Astrocyte (in vitro differentiated cells and primary cell): Measurements from ENCODE around the gene RUNX3. TPM values are rescaled to one million over a fixed set of nuclear protein-coding genes. Genes with fewer than 3 reads are reported as not detected.
"Not testable (repeated sequence)": the region's sequence is repeated elsewhere in the genome, so short reads cannot be mapped to it uniquely, and the experiment has no call there.

ENCODE experiments used
- DNase-seq: peaks from one replicate; pipeline ENCODE4 v3.0.0-alpha.2; 2010; ENCODE audit warnings: low read depth
- FAIRE-seq: peaks from 2 replicates; lab custom pipeline; 2011; peaks lifted over from hg19 to GRCh38; lab: Jason Lieb, UNC
- H2AFZ ChIP-seq: 2 replicates; pipeline ENCODE4 v1.6.0; 2012; ENCODE audit warnings: low read depth, low read length, inconsistent platforms
- H3K27ac ChIP-seq: 2 replicates; pipeline ENCODE4 v1.5.1; 2011; ENCODE audit warnings: low read depth, low read length, inconsistent platforms
- H3K27me3 ChIP-seq: 2 replicates; pipeline ENCODE4 v1.6.0; 2011; ENCODE audit warnings: low read length, inconsistent platforms; ENCODE audit not compliant: insufficient read depth
- H3K36me3 ChIP-seq: 2 replicates; pipeline ENCODE4 v1.5.1; 2011; ENCODE audit warnings: low read length, inconsistent platforms; ENCODE audit not compliant: insufficient read depth
- H3K4me1 ChIP-seq: 2 replicates; pipeline ENCODE4 v1.5.1; 2011; ENCODE audit warnings: low read length, inconsistent platforms; ENCODE audit not compliant: insufficient read depth
- H3K4me2 ChIP-seq: 2 replicates; pipeline ENCODE4 v1.6.0; 2012; ENCODE audit warnings: low read length, inconsistent platforms
- H3K4me3 ChIP-seq: 2 replicates; pipeline ENCODE4 v1.5.1; 2011; ENCODE audit warnings: low read depth, mild to moderate bottlenecking, low read length, inconsistent platforms; ENCODE audit not compliant: insufficient read depth
- H3K79me2 ChIP-seq: 2 replicates; pipeline ENCODE4 v1.6.0; 2012; ENCODE audit warnings: mild to moderate bottlenecking, low read length, inconsistent platforms; ENCODE audit not compliant: insufficient read depth
- H3K9ac ChIP-seq: 2 replicates; pipeline ENCODE4 v1.6.0; 2012; ENCODE audit warnings: mild to moderate bottlenecking, low read length, inconsistent platforms
- H3K9me3 ChIP-seq: 2 replicates; pipeline ENCODE4 v1.5.1; 2012; ENCODE audit warnings: low read depth, mild to moderate bottlenecking, low read length, inconsistent platforms; ENCODE audit not compliant: insufficient read depth
- H4K20me1 ChIP-seq: 2 replicates; pipeline ENCODE4 v1.6.0; 2012; ENCODE audit warnings: low read length, inconsistent platforms; ENCODE audit not compliant: insufficient read depth
- H3K27ac Mint-ChIP-seq: one replicate; pipeline ENCODE4 v1.8.0; 2021; ENCODE audit warnings: mild to moderate bottlenecking, mixed read lengths; ENCODE audit not compliant: unreplicated experiment
- H3K27me3 Mint-ChIP-seq: one replicate; pipeline ENCODE4 v1.8.0; 2021; ENCODE audit warnings: low read depth, mixed read lengths; ENCODE audit not compliant: unreplicated experiment
- H3K36me3 Mint-ChIP-seq: one replicate; pipeline ENCODE4 v1.8.0; 2021; ENCODE audit warnings: low read depth, mixed read lengths; ENCODE audit not compliant: unreplicated experiment
- H3K4me1 Mint-ChIP-seq: one replicate; pipeline ENCODE4 v1.8.0; 2021; ENCODE audit warnings: low read depth, mixed read lengths; ENCODE audit not compliant: unreplicated experiment
- H3K4me3 Mint-ChIP-seq: one replicate; pipeline ENCODE4 v1.8.0; 2021; ENCODE audit warnings: mild to moderate bottlenecking, moderate library complexity, mixed read lengths; ENCODE audit not compliant: unreplicated experiment
- H3K9me3 Mint-ChIP-seq: one replicate; pipeline ENCODE4 v1.8.0; 2021; ENCODE audit warnings: mild to moderate bottlenecking, mixed read lengths; ENCODE audit not compliant: unreplicated experiment
- CTCF ChIP-seq: IDR thresholded peaks from 2 replicates; pipeline ENCODE4 v1.5.1; 2011; ENCODE audit warnings: low read depth, mild to moderate bottlenecking, inconsistent platforms, low read length, moderate library complexity; ENCODE audit not compliant: insufficient read depth
- EZH2 ChIP-seq: IDR thresholded peaks from 2 replicates; pipeline ENCODE4 v1.6.1; 2012; ENCODE audit warnings: mild to moderate bottlenecking, low read length, inconsistent platforms; ENCODE audit not compliant: insufficient read depth
- total RNA-seq: library from RNA; stranded (reverse); gene quantifications from 2 replicates; pipeline ENCODE4 v1.2.1, GENCODE V29; 2021

Gene RUNX3
- total RNA-seq, 1 donor from 2014 or later, result 2.5 TPM

- Mint-ChIP-seq H3K9me3 (peaks cover 6% of the 10 kb centered on the region), H3K36me3 (peaks cover 3% of the 10 kb centered on the region), H3K27ac (no peak overlapping the region), H3K4me3 (no peak overlapping the region), H3K4me1 (no peaks in the 10 kb centered on the region), H3K27me3 (peaks cover 16% of the 10 kb centered on the region)
- Histone ChIP-seq H3K79me2 (no peaks in the 10 kb centered on the region), H3K36me3 (no peaks in the 10 kb centered on the region), H3K4me1 (peaks cover 13% of the 10 kb centered on the region), H2AFZ (peak overlapping the region; percentile 19), H3K9ac (no peak overlapping the region), H4K20me1 (no peaks in the 10 kb centered on the region), H3K4me3 (no peak overlapping the region), H3K9me3 (no peaks in the 10 kb centered on the region), H3K4me2 (peak overlapping the region; percentile 21), H3K27ac (no peak overlapping the region), H3K27me3 (no peaks in the 10 kb centered on the region)
- FAIRE-seq, result peak; percentile 47
- peak; percentile 61 for TF ChIP-seq CTCF
- TF ChIP-seq EZH2, result no peak
- DNase-seq, result peak; percentile 75
These were observed 20.6 kb downstream of the RUNX3 start for GRCh38 chr1:24909388-24909898.

GRCh38 chr1:24908591-24909259, 21.4 kb downstream of the RUNX3 start:
- no peak overlapping the region for H3K4me2 ChIP-seq
- Mint-ChIP-seq H3K4me1 (no peaks in the 10 kb centered on the region), H3K9me3 (peaks cover 6% of the 10 kb centered on the region), H3K27ac (no peak overlapping the region), H3K36me3 (peaks cover 3% of the 10 kb centered on the region), H3K27me3 (peaks cover 22% of the 10 kb centered on the region), H3K4me3 (no peak overlapping the region)
- H4K20me1 ChIP-seq, result no peaks in the 10 kb centered on the region
- H3K4me3 ChIP-seq, result no peak overlapping the region
- H3K4me1 ChIP-seq, result peaks cover 6% of the 10 kb centered on the region
- H3K79me2 ChIP-seq, result no peaks in the 10 kb centered on the region
- FAIRE-seq, result no peak
- H3K36me3 ChIP-seq, result no peaks in the 10 kb centered on the region
- peaks cover 1% of the 10 kb centered on the region for H3K27me3 ChIP-seq
- no peaks in the 10 kb centered on the region for H3K9me3 ChIP-seq
- H3K9ac ChIP-seq, result no peak overlapping the region
- no peak overlapping the region for H3K27ac ChIP-seq
- H2AFZ ChIP-seq, result no peak overlapping the region
- no peak for TF ChIP-seq CTCF
- TF ChIP-seq EZH2, result no peak
- DNase-seq, result no peak

GRCh38 chr1:24907587-24908294, 22.3 kb downstream of the RUNX3 start:
- not testable (repeated sequence) for H2AFZ ChIP-seq, H3K4me1 ChIP-seq, H3K4me1 Mint-ChIP-seq, H3K27ac ChIP-seq, H3K4me3 Mint-ChIP-seq, H3K9ac ChIP-seq, H3K79me2 ChIP-seq, H3K36me3 Mint-ChIP-seq, FAIRE-seq, H3K9me3 Mint-ChIP-seq, H3K9me3 ChIP-seq, H4K20me1 ChIP-seq, H3K27ac Mint-ChIP-seq, H3K4me3 ChIP-seq, H3K4me2 ChIP-seq, DNase-seq, H3K27me3 ChIP-seq, H3K36me3 ChIP-seq
- peaks cover 23% of the 10 kb centered on the region for H3K27me3 Mint-ChIP-seq
